ENCODE measurements around the gene KCNG2.
A peak's percentile ranks its signal among the peaks of the same experiment; 100 is the strongest.

The KCNG2 gene

GRCh38 chr18:79768745-79769144 lies 29.0 kb upstream of the KCNG2 start:
- no peak for DNase-seq (ENCODE audit: low spot score)

- DNase-seq (ENCODE audit: low spot score) = no peak
Observed at GRCh38 chr18:79769698-79770500, 27.8 kb upstream of the KCNG2 start.

- DNase-seq (ENCODE audit: low spot score) = no peak
Observed at GRCh38 chr18:79770501-79770815, 27.3 kb upstream of the KCNG2 start.

GRCh38 chr18:79770826-79771225 lies 26.9 kb upstream of the KCNG2 start:
- no peak for DNase-seq (ENCODE audit: low spot score)

DNA sequence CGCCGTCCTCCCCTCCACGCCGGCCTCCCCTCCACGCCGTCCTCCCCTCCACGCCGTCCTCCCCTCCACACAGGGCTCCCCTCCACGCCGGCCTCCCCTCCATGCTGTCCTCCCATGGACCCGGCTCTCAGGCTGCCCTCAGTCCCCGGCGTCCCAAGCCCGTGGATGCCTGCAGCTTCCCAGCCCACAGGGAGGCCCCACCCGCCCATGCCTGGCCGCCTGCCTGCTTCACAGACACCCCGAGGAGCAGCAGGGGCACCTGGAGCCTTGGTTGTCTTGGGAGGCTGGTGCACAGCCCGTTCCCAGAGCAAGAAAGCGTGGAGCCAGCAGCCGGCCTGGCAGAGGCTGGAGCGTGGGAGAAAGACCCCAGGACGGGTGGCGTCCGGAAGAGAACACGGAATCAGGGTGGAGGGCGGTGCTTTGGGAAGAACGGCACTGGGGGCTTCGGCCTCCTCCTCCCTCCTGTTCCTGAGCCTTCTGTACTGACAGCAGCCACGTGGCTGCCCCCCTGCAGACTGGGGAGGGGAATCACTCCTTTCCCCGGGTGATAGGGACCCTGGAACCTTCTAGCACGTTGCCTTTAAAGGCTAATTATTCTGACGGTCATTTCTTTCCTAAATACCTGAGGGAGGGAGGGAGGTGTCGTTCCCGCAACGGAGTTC lies 26.2 kb upstream of the KCNG2 start:
- no peak for DNase-seq (ENCODE audit: low spot score)

DNA sequence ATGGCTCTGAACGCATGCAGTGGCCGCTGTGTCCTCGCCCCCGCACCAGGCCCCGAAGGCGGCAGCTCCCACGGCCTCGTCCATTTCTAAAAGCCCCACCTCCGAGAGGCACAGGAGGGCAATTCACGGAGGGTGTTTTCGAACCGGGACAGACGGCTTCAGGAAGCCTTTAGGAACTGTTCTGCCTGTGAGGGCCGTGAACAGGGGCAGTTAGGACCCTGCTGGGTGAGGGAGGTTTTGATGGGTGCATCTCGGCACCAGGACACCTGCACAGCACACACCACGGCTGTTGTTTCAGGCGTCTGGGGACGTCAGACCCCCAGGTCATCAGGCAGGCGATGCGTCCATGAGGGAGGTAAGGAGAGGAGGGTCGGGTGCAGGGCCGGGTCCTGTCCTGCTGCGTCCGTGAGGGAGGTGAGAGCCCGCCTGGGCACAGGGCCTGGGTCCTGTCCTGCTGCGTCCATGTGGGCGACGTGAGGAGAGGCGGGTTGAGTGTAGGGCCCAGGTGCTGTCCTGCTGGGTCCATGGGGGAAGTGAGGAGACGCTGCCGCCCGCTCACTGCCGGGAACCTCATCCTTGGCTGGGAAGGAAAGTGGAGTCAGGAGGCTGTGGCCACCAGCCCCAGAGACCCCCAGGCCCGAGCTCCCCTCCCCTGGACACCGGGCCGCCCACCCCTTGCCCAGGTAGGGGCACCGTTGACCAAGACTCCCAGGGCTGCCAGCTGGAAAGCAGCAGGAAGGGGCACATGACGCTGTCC lies 25.5 kb upstream of the KCNG2 start:
- DNase-seq (ENCODE audit: low spot score) = no peak

DNA sequence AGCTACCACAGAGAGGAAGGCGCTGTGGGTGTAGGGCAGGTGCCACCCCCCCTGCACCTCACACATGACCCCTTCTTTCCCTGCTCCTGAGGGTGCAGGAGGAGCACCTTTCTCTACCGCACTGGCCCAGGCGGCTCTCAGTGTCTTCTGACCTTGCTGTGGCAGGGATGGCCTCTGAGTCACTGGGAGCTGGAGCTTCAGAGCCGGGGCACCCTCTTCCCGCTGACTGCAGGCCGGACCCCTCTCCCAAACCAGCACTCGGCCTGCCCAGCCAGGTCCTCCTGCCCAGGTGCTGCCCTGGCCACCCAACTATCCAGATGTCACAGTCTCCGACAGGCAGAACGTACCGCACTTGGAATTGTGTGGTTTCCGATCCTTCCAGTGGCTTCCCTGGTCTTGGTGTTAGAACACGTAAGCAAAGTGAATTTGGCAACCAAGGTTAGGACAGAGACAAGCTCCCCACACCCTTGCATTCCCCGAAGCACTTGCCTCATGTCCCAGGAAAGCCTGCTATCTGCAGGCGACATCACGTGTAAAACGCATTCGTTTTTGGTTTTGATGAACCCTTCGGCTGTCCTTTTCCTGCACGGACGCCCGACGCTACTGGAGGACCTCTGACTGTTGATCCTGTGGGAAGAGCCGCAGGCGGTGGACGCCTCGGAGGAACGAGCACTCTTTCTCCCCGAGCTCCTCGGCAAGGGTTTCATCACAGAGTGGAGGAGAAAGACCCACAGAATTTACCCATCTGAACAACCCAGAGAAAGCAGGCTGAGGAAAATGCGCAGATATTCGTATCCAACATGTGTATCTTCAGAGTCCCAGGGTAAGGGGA lies 24.7 kb upstream of the KCNG2 start:
- no peak for DNase-seq (ENCODE audit: low spot score)

DNA sequence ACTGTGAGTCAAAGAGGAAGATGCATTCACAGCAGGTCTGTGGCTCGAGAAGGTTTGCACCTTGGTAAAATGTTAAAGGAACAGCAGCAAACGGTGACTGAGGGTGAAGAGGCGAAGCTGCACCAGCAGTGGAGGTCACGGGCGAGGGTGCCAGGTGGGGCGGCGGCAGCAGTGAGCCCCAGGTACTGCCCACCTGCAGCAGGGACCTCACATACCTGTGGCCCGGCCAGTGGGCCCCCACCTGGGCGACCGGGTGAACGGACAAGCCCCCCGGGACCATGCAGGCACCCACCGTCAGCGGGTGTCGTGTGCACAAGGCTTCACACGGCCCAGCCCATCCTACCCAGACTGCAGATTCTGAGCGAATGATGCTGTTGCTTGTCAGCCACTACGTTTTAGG lies 23.6 kb upstream of the KCNG2 start:
- DNase-seq (ENCODE audit: low spot score) = no peak

DNA sequence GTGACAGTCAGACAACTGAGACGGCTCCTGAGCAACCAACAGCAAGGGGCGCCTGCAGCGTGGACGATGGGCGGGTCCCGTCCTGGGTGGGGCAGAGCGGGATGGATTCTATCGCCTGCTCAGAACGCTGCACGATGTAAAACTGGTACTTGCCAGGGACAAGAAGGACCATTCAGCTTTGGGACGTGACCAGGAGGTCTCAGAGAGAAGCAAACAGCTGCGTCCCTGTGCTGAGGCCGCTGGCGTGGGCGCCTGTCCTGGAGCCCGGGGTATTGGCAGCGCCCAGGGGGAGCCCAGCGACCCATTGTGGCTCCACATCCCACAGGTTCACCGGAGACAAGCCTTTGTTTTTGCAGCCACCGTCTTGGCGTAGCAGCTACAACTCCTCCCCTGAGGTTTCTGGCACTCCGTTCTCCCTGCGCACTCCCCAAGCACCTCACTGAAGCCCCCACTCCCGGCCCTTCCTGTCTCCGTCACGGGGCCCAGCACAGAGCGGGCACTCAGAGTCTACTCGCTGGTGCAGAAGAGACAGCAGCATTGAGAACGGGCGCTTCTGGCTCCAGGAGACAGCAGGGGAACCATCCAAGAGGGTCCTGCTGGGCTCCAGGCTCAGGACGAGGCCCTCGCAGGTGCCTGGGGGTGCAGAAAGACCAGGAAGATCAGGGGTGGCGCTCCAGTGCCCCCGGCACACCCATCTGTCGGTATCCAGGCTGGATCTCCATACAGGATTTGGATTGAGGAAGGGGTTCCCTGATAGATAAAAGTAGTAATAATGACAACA lies 22.1 kb upstream of the KCNG2 start:
- DNase-seq (ENCODE audit: low spot score) = no peak

GRCh38 chr18:79776674-79777073 lies 21.1 kb upstream of the KCNG2 start:
- DNase-seq (ENCODE audit: low spot score) = no peak

DNA sequence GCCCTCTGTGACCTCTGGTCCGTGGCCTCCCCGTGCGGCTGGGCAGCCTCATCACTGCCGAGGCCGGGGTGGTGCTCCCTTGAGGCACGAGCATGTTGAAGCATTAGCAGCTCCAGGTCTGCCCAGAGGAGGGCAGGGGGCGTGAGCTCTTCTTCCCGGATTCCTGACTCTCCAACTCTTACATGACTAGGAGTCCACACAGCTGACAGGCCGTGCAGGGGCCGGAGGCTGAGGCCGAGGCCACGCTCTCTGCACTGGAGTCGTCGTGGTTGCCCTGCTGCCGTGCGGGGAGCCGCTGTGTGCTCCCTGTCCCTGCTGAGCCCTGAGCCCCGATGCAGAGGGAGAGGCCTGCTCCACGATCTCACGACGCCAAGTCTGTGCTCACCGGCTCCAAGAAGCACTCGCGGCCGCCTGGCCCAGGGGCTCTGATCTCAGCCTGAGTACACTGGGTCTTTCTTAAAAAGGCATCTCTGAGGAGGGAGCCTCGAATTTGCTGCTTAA lies 19.4 kb upstream of the KCNG2 start:
- no peak for DNase-seq (ENCODE audit: low spot score)

DNA sequence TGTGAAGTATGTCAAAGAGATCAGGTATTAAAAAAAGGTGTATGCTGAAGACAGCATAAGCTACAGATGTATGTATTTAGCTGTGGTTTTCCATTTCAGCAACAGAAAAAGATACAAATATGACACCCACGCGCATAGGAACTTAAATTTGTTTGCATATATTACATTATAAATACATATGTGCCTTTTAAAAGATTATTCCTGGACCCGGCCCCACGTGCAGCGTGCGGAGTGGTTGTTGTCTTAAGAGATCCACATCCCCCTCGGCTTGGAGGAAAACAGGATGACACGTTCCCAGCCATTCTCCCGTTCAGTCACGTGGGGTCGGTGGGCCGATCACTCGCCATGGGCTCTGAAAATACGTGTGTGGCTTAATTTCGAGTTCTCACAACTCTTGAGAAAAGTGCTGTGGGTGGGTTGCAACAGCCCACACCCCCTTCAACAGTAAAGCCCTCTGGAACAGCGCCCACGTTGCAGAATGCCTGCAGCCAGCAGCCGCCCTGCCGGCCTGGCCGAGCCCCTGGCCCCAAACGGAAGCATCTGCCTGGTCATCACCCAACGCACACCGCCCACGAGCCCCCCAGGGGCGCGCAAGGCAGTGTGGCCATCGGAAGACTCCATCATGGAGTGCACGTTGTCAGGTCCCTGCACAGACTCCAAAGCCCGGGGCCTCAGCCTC lies 18.6 kb upstream of the KCNG2 start:
- DNase-seq (ENCODE audit: low spot score) = no peak

DNA sequence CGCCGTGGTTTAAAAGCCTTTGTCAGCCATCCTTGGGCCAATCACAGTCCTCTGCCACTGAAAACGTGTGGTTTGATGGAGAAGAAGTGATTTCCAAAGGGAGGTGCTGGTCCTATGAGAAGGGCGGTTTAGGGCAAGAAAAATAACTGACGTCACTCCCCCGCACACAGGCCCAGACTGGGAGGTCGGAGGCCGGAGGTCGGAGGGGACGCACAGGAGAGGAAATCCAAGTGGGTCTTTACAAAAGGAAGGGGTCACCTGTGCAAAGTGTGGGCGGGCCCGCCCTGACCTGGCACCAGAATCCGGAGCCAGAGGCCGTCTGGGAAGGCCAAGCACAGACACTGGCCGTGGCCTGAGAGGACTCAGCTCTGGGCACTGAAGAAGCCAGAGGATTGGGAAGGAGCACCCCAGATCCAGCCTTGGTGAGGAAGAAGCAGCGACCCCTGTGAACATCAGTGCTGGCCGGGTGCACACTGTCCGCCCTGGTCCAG lies 18.0 kb upstream of the KCNG2 start:
- DNase-seq (ENCODE audit: low spot score) = no peak

- DNase-seq (ENCODE audit: low spot score) = no peak
Observed at GRCh38 chr18:79780547-79780946, 17.2 kb upstream of the KCNG2 start.

DNA sequence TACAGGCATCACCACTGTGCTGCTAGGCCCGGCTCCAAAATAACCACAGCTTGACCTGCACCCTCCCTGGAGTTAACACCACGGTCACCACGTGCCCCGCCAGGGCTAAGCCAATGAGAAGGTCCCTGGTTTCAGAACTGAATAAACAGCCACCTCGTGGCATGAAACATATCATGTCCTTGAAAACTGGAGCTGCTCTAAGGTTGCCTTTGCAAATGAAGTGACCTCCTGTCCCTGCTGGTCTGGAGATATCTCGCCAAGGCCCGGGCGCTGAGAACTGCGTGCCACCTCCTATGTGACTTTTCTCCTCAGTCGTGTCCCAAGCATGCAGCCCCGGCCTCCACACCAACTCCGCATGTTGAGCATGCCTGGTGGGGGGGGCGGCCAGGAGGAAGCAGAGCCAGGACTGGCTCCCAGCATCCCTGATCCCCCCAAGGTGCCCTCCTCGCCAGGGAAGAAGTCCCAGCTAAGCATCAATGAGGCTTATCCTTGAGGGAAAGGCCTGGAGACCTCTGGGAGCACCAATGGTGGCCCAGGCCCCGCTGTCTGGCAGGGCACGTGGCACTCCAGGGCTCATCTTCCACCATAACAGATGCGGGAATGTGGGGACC lies 16.3 kb upstream of the KCNG2 start:
- DNase-seq (ENCODE audit: low spot score) = no peak

DNA sequence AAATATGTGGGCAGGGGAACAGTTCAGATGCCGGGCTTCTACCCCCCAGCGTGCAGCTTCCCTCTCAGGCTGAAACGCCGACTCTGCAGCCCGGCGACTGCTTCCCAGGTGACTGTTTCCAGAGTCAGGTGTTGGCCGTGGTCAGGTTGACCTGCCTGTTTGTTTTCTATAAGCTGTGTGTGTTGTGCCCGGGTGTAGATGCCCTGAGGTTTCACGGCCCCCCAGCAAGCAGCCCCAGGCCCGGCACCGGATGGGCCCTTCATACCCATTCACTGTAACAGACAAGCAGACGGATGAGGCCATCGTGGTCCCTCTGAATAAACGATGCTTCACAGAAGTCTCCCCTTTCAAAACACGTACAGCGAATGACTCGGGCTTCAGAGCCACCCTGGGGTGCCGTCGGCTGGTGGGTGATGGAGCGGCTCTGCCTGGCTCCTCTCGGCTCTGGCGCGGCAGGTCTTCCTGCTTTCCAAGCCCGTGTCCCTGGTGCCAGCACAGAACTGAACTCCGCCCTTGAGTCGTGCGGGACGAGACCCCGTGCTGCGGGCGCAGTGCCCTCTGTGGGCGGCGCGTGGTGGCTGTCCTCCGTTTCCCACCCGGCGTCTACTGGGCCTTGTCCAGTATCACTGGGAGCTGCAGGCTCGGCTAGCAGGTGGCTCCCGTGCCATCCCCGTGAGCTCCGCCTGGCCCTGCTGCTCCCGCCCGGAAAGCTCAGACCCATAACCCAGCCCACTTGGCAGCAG lies 15.0 kb upstream of the KCNG2 start:
- DNase-seq (ENCODE audit: low spot score) = peak; percentile 62

GRCh38 chr18:79784071-79784913 lies 13.4 kb upstream of the KCNG2 start:
- no peak for DNase-seq (ENCODE audit: low spot score)
